Midbrain (tissue), 1 donor: ENCODE measurements around the gene SEC16A.

ENCODE experiments used
- DNase-seq: peaks from one replicate; lab custom pipeline; 2025; lab: John Stamatoyannopoulos, UW

Gene SEC16A

DNA sequence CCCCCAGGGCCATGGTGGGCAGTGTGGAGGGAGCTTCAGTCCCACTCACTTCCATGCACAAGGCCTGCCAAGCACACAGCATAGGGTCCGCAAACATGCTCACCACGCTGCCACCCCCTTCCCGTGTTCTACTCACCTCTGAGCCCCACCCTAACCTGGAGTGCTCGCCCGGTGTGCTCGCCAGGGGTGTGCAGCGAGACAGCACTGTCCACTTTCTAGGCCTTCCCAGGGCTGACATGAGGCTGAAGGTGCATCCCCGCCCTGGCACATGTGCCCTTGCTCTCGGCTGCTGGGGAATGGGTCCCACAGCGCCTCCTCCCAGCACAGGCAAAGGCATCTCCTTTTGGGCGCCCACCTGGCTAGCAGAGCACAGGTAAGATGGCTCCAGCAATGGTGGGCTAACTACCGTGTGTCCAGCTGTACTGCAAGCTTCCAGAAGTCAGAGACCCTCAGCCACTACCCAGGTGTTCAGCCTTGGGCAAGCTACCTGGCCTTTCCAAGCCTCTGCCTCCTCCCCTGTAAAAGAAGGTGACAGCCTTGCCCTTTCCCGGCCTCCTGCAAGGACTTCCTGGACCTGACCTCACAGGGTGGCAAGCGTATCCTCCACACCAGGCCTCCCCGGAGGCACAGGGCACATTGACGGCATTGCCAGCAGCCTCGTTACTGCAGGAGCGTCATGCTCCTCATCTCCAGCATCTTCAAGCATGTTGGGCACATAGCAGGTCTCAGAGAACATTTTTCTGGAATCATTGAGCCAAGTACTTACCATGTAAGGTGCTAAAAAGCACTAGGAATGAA, 4.2 kb upstream of the SEC16A start:
- DNase-seq, result no peak

DNA sequence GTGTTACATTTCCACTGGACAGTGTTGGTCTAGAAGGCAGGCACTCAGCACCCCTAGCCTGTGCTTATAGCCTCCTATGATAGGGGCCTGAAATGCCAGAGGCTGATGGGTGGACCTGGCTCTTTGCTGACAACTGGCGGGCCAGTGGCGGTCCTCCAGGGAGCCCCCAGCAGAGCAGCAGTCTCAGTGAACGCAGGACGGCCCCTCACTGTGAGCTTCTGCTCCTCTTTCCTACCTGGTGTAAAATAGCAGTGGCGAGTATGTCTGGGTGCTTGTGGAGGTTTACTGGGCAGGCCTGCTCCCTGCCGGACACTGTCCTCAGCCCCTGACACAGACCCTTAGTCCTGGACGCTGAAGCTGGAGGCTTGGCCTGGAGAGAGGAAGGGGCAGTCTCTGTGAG, 3.3 kb upstream of the SEC16A start:
- DNase-seq, result no peak

DNA sequence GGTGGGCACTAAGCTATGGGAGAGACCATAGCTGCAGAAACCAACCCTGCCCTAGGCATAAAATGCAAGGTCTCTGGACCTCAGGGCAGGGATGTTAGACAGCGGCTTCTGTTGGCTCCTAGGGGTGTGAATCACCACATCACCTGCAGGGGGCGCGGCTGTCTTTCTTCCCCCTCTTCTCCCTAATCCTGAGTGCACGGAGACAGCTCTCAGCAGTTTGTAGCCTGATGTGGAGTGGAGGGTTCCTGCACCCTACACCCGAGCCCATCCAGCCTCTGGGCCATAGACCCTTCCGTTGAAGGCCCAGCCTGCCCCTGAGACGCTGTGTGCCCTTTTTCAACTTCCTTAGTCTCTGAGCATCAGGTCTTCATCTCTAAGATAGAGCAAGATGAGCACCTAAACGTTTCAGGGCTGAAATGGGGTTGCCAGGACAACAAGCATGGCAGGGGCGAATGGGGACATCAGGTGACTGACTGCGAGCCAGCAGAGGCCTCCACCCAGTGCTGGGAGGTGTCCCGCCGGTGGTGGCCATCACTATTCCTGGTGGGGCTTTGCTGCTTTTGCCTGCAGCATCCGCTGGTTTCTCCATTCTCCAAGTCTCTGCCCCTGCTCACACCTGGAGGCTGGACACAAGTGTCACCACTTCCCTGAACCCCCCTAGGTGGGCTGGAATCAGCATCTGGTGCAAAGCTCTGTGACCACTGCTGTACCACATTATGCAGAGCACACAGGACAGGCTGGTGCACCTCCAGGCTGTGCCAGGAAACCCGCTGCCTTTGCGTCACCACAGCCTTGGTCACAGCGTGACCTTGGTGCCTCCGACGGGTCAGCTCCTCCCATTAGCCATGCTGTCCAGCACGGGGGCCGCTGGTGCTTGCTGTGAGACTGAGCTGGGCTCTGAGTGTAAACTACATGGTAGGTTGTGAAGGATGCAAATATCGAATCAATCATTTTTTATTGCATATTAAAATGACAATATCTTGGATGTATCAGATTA, 2.5 kb upstream of the SEC16A start:
- DNase-seq, result peak; percentile 75

DNA sequence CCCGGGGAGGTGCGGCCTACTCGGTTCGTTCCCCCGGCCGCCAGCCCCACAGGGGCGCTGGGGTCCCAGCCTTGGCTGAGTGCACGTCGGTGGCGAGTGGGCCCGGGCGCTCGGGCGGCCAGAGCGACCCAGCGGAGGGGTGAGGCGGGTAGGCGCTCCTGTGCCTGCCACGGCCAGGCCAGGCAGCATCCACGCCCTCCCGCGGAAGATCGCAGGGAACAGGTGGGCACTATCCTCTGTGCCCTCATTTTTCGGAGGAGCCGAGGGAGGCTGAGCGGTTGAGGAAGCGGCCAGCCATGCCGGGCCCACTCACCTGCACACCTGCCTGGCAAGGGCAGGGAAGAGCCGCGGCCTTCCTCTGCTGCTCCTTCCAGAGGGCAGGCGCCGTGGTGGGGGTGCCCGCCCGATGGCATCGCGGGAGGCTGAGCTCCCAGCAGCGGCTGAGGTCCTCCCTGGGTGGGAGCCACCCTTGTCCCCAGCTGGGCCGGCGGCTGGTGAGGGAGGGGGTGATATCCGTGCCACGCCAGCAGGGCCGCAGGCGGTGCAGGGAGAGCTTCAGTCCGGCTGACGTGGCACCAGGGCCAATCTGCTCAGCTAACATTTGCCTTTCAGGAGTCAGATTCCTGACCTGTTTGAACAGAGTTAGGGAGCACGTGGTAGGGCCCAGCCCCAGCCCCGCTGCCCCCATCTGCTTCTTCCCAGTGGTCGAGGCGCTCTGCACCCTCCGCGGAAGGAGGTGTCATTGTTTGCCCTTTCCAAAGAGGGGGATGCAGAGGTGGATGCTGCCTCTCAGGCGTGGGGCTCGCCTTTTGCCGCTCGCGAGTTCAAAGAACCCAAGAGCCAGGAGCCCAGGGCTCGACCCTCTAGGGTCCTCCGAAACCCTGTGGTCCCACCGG, 1.6 kb upstream of the SEC16A start:
- DNase-seq, result no peak

DNA sequence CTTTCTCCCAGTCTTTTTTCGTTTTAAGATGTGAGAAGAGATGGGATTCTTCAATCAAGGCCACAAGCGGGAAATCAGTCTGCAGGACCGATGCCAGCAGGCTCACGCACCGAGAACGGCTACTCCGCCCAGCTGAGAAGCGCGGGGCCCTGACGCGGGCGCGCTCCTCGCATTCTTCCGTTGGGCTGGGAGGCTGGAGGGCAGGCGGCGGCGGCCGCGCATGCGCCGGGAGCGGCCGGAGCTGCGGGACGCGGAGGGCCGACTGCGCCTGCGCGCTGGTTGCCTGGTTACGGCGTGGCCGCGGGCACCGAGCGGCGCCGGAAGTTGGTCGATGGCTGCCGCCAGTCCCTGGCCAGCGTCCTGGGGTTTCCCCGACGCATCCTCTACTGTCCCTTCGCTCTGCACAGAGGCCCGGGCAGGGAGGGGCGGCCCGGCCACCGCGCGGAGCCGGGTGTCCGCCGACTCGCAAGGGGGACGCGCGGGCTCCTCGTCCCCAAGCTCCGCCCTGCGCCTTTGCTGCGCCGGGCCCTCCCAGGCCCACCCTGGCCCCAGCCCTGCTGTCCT, 831 bp upstream of the SEC16A start:
- DNase-seq, result peak; percentile 91

DNA sequence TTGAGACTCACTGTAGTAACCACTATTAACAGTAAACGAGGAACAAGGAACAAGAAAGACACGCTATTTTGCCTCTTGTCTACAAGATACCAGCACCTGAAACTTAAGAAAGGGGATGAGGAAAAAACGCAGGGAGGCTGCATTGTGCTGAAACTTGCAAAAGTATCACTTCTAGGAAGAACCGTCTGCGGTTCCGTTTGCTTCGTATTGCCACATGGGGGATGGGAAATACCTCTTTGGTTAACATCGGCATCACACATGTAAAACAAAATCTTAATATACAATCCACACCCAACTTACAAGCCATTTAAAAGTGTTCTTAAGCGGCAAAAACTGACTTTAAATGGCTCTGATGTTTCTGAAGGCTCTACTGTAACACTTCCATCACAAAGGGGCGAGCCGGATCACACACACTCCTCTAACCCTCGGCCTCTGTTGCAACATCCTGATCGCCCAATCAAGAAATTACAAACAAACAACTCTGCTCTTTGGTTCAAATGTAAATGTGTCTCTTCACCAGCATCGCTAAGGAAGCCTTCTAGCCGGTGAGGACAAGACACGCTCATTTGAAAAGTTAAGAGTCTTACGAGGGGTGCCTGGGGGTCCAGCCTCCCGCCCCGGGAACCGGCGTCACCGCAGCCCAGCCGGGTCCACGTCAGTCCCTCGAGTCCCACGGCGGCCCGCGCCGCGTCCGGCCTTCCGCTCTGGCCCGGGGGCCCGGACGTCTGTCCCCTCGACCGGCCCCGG, 621 bp downstream of the SEC16A start:
- DNase-seq, result peak; percentile 25

DNA sequence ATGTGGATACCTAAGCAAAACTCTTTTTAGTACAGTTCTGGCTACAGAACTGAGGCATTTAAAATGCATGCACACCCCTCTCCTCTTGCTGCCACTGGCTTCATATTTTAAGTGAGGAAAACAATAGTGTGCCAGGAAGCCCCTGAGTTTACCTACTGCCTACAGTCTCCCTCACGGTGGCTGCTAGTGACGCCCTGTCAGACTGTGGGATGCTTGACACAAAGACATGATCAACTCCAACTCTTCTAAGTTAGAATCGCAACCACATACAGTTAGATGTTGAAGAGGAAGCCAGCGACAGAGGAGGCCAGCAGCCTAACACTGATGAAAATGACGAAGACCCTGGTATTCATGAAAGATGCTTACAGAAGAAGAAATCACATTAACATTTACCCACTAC, 1.3 kb downstream of the SEC16A start:
- no peak for DNase-seq

DNA sequence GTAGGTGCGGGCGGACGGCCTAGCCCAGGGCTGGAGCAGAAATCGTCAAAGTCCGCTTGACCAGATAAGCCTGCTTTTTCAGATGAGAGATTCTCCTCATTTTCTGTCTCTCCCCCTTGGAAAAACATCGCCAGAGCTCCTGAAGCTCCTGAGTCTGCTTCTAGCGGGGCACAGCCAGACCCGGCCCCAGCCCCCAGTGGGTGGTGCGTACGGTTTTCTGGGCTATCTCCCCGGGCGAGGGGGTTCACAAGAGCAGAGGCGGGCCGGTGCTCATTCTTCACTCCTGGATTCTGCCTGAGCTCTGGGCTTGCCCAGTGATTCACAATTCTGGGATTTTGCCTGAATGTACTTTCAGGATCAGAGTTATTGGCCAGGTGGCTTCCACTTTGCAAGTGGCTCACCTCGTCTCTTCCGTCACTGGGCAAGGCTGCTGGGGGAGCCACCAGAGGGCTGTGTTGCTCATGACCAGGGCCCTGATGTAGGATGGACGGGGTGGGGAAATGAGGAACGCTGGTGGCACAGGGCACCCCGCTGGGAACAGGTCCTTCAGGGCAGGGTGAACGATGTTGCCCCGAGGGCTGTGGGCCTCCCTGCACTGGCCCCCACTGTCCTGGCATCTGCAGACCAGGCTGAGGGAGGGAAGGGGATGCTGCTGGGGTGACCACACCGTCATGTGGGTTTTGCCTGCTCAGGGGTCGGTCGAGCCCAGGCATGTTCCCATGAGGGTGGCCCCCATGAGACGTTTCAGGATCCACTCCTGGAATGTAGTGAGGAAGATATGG, 6.3 kb downstream of the SEC16A start:
- no peak for DNase-seq

DNA sequence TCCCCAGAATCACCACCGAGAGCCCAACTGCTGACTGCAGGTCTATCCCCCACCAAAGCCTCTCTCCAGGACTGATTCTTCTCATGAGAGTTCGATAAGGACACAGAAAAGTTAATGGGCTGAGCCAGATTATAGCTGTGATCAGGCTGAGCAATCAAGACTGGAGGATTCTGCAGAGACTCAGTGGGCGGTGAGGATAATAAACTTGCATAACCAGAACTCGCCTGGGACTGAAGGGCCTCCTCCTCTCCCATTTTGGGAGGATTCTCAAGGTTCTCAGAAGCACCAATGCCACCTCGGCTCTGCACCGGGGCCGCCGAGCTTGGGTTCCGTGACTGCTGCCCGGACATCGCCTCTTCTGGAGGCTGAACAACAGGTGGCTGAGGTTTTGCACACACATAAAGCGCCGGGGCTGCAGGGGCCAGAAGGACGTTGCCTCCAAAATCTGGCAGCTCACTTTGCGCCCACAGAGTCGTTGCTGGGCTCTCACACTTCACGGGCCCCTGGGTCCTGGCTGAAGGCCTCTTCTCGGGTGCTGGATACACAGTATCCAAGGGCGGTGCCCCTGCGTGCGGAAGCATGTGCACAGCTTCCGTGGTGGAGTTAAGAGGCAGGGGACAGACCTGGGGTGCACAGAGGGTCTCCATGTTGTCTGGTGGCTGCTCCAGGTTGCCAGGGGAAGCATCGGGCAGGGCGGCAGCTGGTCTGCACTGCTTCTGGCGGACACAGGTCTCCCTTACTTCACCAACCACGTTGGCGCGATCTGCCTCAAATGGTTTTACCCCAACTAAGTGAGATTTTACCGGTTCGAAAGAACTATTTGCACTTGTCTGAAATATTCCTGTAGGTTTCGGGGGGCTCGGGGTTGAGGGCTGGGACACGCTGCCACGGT, 7.6 kb downstream of the SEC16A start:
- no peak for DNase-seq

DNA sequence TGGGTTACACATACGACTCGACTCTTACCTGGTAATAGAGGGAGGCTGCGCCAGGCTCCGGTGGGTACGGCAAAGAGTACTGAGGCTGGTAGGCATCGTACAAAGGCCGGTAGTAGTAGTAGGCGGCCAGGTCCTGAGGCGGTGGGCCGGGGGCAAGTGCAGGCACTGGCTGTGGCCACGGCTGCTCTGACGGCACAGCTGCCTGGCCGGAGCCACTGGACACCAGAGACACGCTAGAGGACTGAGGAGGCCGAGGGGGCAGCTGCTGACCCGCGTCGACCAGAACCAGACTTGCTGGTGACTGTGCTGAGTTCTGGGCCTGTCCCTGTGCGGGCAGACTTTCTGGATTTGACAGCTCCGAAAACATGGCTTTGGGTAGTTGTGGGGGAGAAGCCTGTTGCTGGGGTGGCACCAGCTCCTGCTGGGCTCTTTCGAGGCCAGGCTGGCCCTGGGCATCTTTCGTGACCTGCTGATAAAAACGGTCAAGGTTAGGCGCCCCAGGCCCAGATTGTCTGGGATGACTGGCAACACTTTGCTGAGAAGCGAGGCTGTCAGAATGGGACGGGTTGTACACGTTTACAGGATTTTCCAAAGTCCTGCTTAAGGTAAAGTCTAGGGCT, 8.7 kb downstream of the SEC16A start:
- no peak for DNase-seq

DNA sequence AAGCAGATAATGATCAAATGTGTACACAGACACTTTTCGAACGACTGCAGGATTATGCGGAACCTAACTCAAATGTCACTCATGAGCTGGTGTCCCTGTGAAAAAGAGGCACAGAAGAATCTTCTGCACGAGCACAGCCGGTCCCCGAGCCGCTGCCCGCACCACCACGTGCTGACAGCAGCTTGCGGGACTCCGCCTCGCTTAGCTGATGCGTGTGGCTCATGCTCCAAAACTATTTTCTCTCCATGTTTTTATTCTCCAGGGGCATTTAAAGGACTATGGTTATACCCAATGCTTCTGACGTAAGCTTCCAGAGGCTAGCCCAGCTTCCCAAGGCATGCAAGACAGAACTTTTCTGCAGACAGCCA, 9.5 kb downstream of the SEC16A start:
- DNase-seq, result no peak

DNA sequence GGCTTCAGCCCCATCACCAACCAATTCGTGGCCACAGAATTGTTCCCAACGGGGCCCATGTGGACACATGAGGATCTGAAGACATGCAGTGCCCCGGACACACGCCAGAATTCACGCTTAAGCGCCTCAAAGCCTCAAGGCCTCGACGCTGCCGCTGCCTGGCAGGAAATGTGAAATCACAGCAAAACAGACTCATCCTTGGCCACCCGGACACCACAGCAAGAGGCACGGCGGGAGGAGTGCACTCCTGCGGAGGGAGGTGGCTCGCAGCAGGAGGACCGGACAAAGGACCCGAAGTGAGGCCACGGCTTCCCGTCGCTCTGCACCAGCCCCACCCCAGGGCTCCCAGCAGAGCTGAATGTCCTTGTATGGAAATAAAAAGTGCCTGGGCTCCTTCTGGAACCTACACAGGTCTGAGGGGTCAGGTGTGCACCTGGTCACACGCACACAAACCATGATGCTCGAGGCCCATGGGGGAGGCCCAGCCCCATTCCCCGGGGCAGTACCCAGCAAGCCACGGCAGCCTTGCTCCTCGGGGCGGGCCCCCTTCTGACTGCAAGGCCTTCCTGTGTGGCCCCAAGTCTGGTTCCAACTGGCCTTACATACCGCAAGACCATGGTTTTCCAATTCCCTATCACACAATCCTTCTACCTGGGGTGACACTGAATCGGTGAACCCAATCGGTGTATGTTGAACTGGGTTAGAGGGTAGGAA, 10.0 kb downstream of the SEC16A start:
- no peak for DNase-seq

DNA sequence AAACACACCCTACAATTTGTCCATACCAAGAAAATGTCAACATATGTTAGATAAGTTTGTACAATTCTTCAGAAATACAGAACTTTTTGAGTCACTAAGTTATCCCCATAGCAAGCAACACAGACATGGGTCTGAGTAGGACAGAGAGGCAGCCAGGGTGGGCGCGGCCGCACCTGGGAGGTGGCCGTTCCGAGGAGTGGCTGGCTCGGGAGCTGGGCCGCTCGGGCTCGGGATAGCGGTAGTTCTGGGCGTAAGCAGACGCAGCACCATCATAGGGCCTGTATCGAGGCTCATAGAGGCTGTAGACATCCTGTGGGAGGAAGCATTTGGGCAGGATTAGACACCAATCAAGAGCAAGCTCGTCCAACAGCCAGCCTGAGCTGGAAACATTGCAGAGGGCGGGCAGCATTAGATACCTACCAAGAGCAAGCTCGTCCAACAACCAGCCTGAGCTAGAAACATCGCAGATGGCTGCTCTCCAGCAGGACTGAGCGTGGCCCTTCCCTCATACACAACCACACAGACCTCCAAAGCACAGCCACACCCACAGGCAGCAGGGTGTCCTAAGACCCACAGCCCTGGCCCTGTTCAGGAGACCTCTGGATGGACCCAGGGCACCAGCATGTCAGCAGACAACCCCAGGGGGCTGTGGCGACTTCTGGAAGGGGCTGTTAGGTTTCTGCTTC, 10.9 kb downstream of the SEC16A start:
- DNase-seq, result no peak

DNA sequence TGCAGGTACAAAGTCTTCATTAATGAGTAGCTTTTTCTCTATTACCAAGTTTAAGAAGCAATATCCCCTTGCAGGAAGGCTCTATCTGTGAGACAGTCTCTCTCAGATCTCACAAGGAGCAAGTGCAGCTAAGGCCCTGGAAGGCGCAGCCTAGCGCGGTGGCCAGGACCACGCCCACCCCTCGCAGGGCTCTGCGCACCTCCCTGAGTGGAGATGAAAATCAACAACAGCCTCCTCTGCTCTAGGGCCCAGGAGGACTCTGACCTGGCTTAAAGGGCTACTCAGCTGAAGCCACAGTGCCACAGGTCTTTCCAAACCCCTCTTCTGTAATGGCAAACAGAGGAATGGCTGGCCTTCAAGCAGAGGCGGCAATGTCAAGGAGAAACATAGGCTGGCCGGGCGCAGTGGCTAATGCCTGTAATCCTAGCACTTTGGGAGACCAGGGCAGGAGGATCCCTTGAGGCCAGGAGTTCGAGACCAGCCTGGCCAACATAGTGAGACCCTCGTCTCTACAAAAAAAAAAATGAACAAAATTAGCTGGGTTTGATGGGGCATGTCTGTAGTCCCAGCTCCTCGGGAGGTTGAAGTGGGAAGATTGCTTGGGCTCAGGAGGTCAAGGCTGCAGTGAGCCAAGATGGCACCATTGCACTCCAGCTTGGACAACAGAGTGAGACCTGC, 11.9 kb downstream of the SEC16A start:
- DNase-seq, result no peak

DNA sequence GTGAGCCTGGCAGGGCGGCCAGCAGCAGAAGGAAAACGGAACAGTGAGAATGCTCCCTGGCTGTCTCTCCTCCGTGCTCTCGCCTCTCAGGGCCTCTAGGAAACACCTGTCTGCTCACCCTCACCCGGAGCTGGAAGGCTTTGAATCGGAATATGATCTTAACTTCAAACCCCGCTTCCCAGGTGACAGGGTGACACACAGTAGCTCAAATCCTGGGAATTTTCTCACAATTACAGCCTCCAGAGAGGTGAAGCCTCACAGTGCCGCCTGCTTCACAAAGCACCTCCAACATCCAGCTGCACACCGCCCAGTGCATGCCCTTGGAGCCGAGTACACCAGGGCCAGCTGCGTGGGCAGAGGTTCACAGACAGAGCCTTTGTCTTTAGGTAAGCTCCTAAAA, 12.5 kb downstream of the SEC16A start:
- DNase-seq, result no peak

DNA sequence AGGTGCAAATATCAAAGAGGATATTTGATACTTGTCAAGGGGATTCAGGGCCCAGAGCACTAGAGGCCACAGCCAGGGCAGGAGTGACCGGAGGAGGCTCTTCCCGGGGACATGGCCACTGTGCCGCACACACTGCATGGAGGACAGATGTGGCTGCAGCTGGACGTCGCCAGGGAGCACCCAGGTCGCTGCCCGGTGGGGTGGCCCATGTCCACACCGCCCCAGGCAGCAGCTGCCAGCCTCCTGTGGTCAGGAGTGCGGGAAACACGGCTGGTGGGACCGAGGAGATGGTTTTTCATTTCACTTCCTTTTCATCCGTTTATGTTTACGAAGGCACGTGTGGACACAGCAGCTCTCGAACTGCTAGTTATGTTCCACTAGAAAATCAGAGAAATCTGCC, 15.1 kb downstream of the SEC16A start:
- DNase-seq, result no peak

DNA sequence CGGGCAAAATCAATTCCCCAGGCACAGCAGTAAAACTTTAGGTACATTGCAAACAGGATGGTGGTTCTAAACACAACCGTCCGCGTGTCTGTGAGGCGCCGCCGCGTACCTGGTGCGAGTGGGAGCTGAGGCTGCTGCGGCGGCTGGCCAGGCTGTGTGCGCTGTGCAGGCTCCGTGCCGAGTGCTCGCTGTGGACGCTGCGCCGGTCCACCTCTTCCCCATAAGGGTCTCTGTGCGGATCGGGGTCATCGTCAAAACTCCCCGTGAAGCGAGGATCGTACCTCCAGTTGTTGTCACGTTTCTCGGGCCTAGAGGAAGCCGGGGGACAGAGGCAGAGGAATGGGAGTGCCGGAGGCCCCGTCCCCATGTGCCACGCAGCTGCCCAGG, 16.7 kb downstream of the SEC16A start:
- no peak for DNase-seq
